SU-DHL-6 (cell line): ENCODE results near the gene THSD7A.

ENCODE experiments used
- H2AFZ ChIP-seq: fragments of 200-600 bp; sonication (generic); 2 replicates; pipeline ENCODE4 v1.6.1; 2014; ENCODE audit warnings: low read depth, mild to moderate bottlenecking, moderate library complexity, mixed read lengths, antibody characterized with exemption, low read length; ENCODE audit not compliant: severe bottlenecking
- H3F3A ChIP-seq: fragments of 200-600 bp; shearing (Covaris generic); 2 replicates; pipeline ENCODE4 v1.6.0; 2016; ENCODE audit warnings: antibody characterized with exemption, mild to moderate bottlenecking; ENCODE audit not compliant: insufficient read depth
- H3K27ac ChIP-seq: fragments of 200-600 bp; sonication (generic); 2 replicates; pipeline ENCODE4 v1.5.1; 2016; ENCODE audit warnings: low read depth, mild to moderate bottlenecking, low read length, moderate library complexity, mixed read lengths
- H3K27me3 ChIP-seq: fragments of 200-600 bp; sonication (generic), shearing (Covaris generic); 2 replicates; pipeline ENCODE4 v1.6.0; 2014; ENCODE audit warnings: mild to moderate bottlenecking, low read length
- H3K36me3 ChIP-seq: fragments of 200-600 bp; sonication (generic); 2 replicates; pipeline ENCODE4 v1.6.1; 2014; ENCODE audit warnings: mild to moderate bottlenecking, low read length, mixed read lengths
- H3K4me2 ChIP-seq: fragments of 300-600, 200-600 bp; shearing (Covaris generic), sonication (generic); 2 replicates; pipeline ENCODE4 v1.6.0; 2014; ENCODE audit warnings: low read length, low read depth, mild to moderate bottlenecking; ENCODE audit not compliant: poor library complexity, severe bottlenecking
- H3K4me3 ChIP-seq: fragments of 200-600 bp; sonication (generic); 2 replicates; pipeline ENCODE4 v1.5.1; 2014; ENCODE audit warnings: antibody characterized with exemption, low read length, mild to moderate bottlenecking, mixed read lengths; ENCODE audit not compliant: insufficient read depth, poor library complexity, severe bottlenecking
- H3K79me2 ChIP-seq: fragments of 200-600 bp; sonication (generic); 2 replicates; pipeline ENCODE4 v1.6.1; 2014; ENCODE audit warnings: mild to moderate bottlenecking, low read length, moderate library complexity; ENCODE audit not compliant: insufficient read depth
- H3K9ac ChIP-seq: fragments of 200-600 bp; sonication (generic); 2 replicates; pipeline ENCODE4 v1.7.0; 2014; ENCODE audit warnings: mild to moderate bottlenecking, low read length
- H3K9me2 ChIP-seq: fragments of 200-600 bp; sonication (generic); replicated peaks from 2 replicates; pipeline ENCODE4 v1.6.1; 2014; ENCODE audit warnings: low read length; ENCODE audit not compliant: insufficient read depth
- H3K9me3 ChIP-seq: fragments of 200-600 bp; sonication (generic); 2 replicates; pipeline ENCODE4 v1.6.1; 2014; ENCODE audit warnings: low read length, mixed read lengths; ENCODE audit not compliant: insufficient read depth
- H4K20me1 ChIP-seq: fragments of 200-600 bp; sonication (generic); 2 replicates; pipeline ENCODE4 v1.6.1; 2014; ENCODE audit warnings: low read depth, mild to moderate bottlenecking, antibody characterized with exemption, low read length, moderate library complexity, mixed read lengths
- CTCF ChIP-seq: fragments of 200-600 bp; sonication (generic); IDR thresholded peaks from one replicate; pipeline ENCODE4 v1.5.1; 2017; ENCODE audit warnings: antibody characterized with exemption, mild to moderate bottlenecking, low read length, moderate library complexity; ENCODE audit not compliant: insufficient read depth, poor library complexity, severe bottlenecking
- EZH2phosphoT487 ChIP-seq: fragments of 200-600 bp; sonication (generic), shearing (Covaris generic); conservative IDR thresholded peaks from 2 replicates; pipeline ENCODE4 v1.6.1; 2018; ENCODE audit warnings: mild to moderate bottlenecking, antibody characterized with exemption, low read length, moderate library complexity, mixed read lengths

Gene THSD7A

GRCh38 chr7:11551470-11551869, 280.5 kb downstream of the THSD7A start:
- H3K9ac ChIP-seq, result no peak overlapping the region
- no peaks in the 10 kb centered on the region for H3K9me3 ChIP-seq
- TF ChIP-seq EZH2phosphoT487, result no peak
- TF ChIP-seq CTCF, result no peak
- no peak overlapping the region for H2AFZ ChIP-seq
- no peaks in the 10 kb centered on the region for H3K27me3 ChIP-seq
- H3K27ac ChIP-seq, result no peak overlapping the region
- H3K79me2 ChIP-seq, result no peaks in the 10 kb centered on the region
- H3K9me2 ChIP-seq, result no peaks in the 10 kb centered on the region
- no peak overlapping the region for H3K4me3 ChIP-seq
- H3F3A ChIP-seq, result no peaks in the 10 kb centered on the region
- H3K4me2 ChIP-seq, result no peak overlapping the region
- no peaks in the 10 kb centered on the region for H3K36me3 ChIP-seq
- H4K20me1 ChIP-seq, result no peaks in the 10 kb centered on the region

- no peak overlapping the region for H3K4me3 ChIP-seq
- H3K4me2 ChIP-seq, result no peak overlapping the region
- no peak overlapping the region for H2AFZ ChIP-seq
- H3K79me2 ChIP-seq, result no peaks in the 10 kb centered on the region
- H4K20me1 ChIP-seq, result no peaks in the 10 kb centered on the region
- H3F3A ChIP-seq, result no peaks in the 10 kb centered on the region
- no peak for TF ChIP-seq EZH2phosphoT487
- no peak for TF ChIP-seq CTCF
- no peaks in the 10 kb centered on the region for H3K36me3 ChIP-seq
- no peak overlapping the region for H3K9ac ChIP-seq
- H3K9me3 ChIP-seq, result no peaks in the 10 kb centered on the region
- no peak overlapping the region for H3K27ac ChIP-seq
- H3K27me3 ChIP-seq, result no peaks in the 10 kb centered on the region
- no peaks in the 10 kb centered on the region for H3K9me2 ChIP-seq
Observed at GRCh38 chr7:11548532-11548931, 283.5 kb downstream of the THSD7A start.

GRCh38 chr7:11541330-11541729, 290.7 kb downstream of the THSD7A start:
- H3K9me3 ChIP-seq, result no peaks in the 10 kb centered on the region
- no peak overlapping the region for H2AFZ ChIP-seq
- TF ChIP-seq EZH2phosphoT487 (no peak), CTCF (no peak)
- H3F3A ChIP-seq, result no peaks in the 10 kb centered on the region
- H3K36me3 ChIP-seq, result no peaks in the 10 kb centered on the region
- H4K20me1 ChIP-seq, result no peaks in the 10 kb centered on the region
- no peaks in the 10 kb centered on the region for H3K79me2 ChIP-seq
- H3K9ac ChIP-seq, result no peak overlapping the region
- no peak overlapping the region for H3K27ac ChIP-seq
- H3K27me3 ChIP-seq, result no peaks in the 10 kb centered on the region
- no peak overlapping the region for H3K4me3 ChIP-seq
- H3K9me2 ChIP-seq, result no peaks in the 10 kb centered on the region
- H3K4me2 ChIP-seq, result no peak overlapping the region

GRCh38 chr7:11540271-11540761, 291.7 kb downstream of the THSD7A start:
- Histone ChIP-seq H3K9ac (no peak overlapping the region), H3K4me2 (no peak overlapping the region), H4K20me1 (no peaks in the 10 kb centered on the region), H3K36me3 (no peaks in the 10 kb centered on the region), H3K4me3 (no peak overlapping the region), H3K9me3 (no peaks in the 10 kb centered on the region), H2AFZ (no peak overlapping the region), H3K79me2 (no peaks in the 10 kb centered on the region), H3K27ac (no peak overlapping the region), H3F3A (no peaks in the 10 kb centered on the region), H3K27me3 (no peaks in the 10 kb centered on the region), H3K9me2 (no peaks in the 10 kb centered on the region)
- no peak for TF ChIP-seq CTCF
- no peak for TF ChIP-seq EZH2phosphoT487
